Transverse colon (tissue), 4 donors: ENCODE measurements around the gene C9orf40. TPM values are rescaled to one million over a fixed set of nuclear protein-coding genes. Genes with fewer than 3 reads are reported as not detected.

Experiments
- DNase-seq: peaks from one replicate; pipeline ENCODE4 v3.0.0-alpha.2; 2019
- H3K27ac ChIP-seq, 4 donors: fragments of 200-600 bp; sonication (generic); 2 replicates each; pipeline ENCODE4 v1.5.1; 2016 to 2018; ENCODE audit warnings: inconsistent platforms in 4 of 4
- H3K27me3 ChIP-seq: fragments of 200-600 bp; sonication (generic); 2 replicates; pipeline ENCODE4 v1.5.1; 2017; ENCODE audit warnings: inconsistent platforms
- H3K36me3 ChIP-seq, 4 donors: fragments of 200-600 bp; sonication (generic); 2 replicates each; pipeline ENCODE4 v1.5.1; 2017 to 2019; ENCODE audit warnings: inconsistent platforms in 4 of 4
- H3K4me1 ChIP-seq, 4 donors: fragments of 200-600 bp; sonication (generic); 2 replicates each; pipeline ENCODE4 v1.5.1; 2017 to 2020; ENCODE audit warnings: inconsistent platforms in 4 of 4
- H3K4me3 ChIP-seq, 4 donors: fragments of 200-600 bp; sonication (generic); 1 replicate in 1 of 4; 2 replicates in 3 of 4; pipeline versions ENCODE4 v1.5.1 to v1.6.1; 2017 to 2019; ENCODE audit warnings: inconsistent platforms in 4 of 4
- H3K9me3 ChIP-seq, 2 donors: fragments of 200-600 bp; sonication (generic); 2 replicates each; pipeline ENCODE4 v1.5.1; 2017 to 2019; ENCODE audit warnings: inconsistent platforms in 2 of 2
- EP300 ChIP-seq: sonication (generic); formaldehyde crosslinking; IDR thresholded peaks from one replicate; pipeline ENCODE4 v1.6.1; 2017; ENCODE audit warnings: antibody characterized with exemption, low read depth
- POLR2A ChIP-seq: fragments of 450-650 bp; IDR thresholded peaks from one replicate; pipeline ENCODE4 v1.6.1; 2016; ENCODE audit warnings: antibody characterized with exemption, mild to moderate bottlenecking, moderate library complexity
- POLR2AphosphoS5 ChIP-seq, 3 donors: sonication (generic); formaldehyde crosslinking; IDR thresholded peaks; one replicate each; pipeline ENCODE4 v1.6.1; 2016; ENCODE audit warnings: antibody characterized with exemption in 3 of 3
- WGBS, 2 donors: methylation state at CpG; one replicate each; pipeline ENCODE4 v1.1.5; 2018; ENCODE audit warnings: low coverage in 1 of 2; 5-methylcytosine and 5-hydroxymethylcytosine counted together
- in situ Hi-C, 4 donors: fragments of 200-750 bp; cut with MboI; loops; one replicate each; pipeline versions ENCODE4 v1.15.0 to v1.15.1; 2017; ENCODE audit warnings: low sequenced_read_pairs in 3 of 4, low pct_ligation_motif_present in 1 of 4, low pct_unique_long_range_greater_than_20kb in 1 of 4
- intact Hi-C: fragments of 100-400 bp; cut with DNase I; formaldehyde crosslinking; loops from one replicate; pipeline ENCODE4 v1.15.1; 2023; ENCODE audit warnings: low total_unique reads
- total RNA-seq, 4 donors: library from RNA; depleted of rRNA; stranded (reverse); fragments of >200 nt; gene quantifications; one replicate each; pipeline ENCODE4 v1.1.0, GENCODE V29; 2016
- TF ChIP-seq, protein P1 (sequence below), 5 experiments: fragments of 200-600 bp in 3 of 5; fragments of 450-650 bp in 2 of 5; sonication (generic) in 3 of 5; IDR thresholded peaks; 1 replicate in 2 of 5; 2 replicates in 3 of 5; pipeline ENCODE4 v1.5.1; 2016 to 2017; ENCODE audit warnings: antibody characterized with exemption in 5 of 5, inconsistent platforms in 3 of 5, mild to moderate bottlenecking in 2 of 5, moderate library complexity in 1 of 5

C9orf40 gene
- total RNA-seq, 4 donors from 2014 or later: 4.2 to 12.3 (median 10.6) TPM; not detected in 1

DNA sequence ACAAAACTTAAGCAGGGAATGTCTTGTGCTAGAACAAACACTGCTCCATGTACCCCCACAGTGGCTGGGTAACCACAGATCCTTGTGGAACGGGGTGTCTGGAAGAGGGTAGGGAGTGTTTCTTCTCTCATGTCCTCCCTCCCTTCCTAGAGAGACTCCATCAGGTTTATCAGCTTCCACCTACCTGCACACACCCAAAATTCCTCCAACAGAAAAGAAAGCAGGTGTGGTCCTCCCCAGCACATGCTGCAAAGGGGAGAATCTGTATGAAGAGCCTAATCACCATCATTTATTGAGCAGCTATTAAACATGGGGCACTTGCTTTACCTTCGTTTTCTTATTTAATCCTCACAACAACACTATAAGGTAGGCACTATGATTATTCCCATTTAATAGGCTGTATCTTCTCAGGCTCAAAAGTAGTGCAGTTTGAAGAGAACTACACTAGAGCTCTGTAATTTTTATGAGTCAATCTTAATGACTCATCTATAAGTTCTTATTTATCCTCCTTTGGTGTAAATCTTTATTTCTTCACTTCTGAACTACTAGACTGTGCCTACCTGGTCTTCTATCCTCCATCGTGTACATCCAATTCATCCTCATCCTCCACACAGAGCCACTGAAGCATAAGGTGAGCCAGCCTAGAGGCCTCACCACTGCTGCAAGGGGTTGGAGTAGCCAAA, 31.6 kb downstream of the C9orf40 start:
- Histone ChIP-seq H3K9me3 (no peaks in the 10 kb centered on the region), H3K36me3 (no peaks in the 10 kb centered on the region), H3K27me3 (no peaks in the 10 kb centered on the region), H3K4me3 (no peak overlapping the region), H3K4me1 (peaks cover 0 to 10% (median 0%) of the 10 kb centered on the region in 4 donors), H3K27ac (peak overlapping the region in 1 of 4 donors; percentile 38)
- in situ Hi-C loops (no loop called here), intact Hi-C loops (no loop called here)
- TF ChIP-seq POLR2A (no peak), POLR2AphosphoS5 (IDR thresholded peaks at IDR 0.05) (no peak), EP300 (no peak)
- TF ChIP-seq, protein P1, sequence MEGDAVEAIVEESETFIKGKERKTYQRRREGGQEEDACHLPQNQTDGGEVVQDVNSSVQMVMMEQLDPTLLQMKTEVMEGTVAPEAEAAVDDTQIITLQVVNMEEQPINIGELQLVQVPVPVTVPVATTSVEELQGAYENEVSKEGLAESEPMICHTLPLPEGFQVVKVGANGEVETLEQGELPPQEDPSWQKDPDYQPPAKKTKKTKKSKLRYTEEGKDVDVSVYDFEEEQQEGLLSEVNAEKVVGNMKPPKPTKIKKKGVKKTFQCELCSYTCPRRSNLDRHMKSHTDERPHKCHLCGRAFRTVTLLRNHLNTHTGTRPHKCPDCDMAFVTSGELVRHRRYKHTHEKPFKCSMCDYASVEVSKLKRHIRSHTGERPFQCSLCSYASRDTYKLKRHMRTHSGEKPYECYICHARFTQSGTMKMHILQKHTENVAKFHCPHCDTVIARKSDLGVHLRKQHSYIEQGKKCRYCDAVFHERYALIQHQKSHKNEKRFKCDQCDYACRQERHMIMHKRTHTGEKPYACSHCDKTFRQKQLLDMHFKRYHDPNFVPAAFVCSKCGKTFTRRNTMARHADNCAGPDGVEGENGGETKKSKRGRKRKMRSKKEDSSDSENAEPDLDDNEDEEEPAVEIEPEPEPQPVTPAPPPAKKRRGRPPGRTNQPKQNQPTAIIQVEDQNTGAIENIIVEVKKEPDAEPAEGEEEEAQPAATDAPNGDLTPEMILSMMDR (IDR thresholded peaks at IDR 0.05): no peak
- WGBS, 2 donors: 77 to 80% methylated on average over 2 to 3 of the region's 3 CpGs
- no peak for DNase-seq

DNA sequence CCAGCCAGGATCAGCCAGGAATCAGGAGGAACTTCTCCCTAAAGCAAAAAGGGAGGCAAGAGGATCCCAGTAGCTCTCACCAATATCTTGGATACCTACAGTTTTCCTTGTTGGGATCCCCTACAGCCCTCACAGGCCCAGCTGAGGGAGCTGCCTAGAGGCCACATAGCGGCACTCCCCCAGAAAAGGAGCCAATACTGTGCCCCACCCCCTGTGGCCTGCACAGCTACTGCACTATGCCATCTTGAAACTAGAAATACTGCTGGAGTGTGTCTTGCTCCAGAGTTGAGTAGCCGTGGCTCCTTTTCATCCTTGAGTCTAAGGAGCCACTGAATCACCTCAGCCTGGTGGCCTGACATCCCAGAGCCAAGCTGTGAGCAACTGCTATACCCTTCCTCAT, 42.7 kb downstream of the C9orf40 start:
- DNase-seq: no peak
- TF ChIP-seq POLR2AphosphoS5 (IDR thresholded peaks at IDR 0.05) (no peak), POLR2A (no peak), EP300 (no peak)
- TF ChIP-seq, protein P1 (IDR thresholded peaks at IDR 0.05): no peak
- H3K27me3 ChIP-seq: no peaks in the 10 kb centered on the region
- H3K4me3 ChIP-seq: no peak overlapping the region
- no peak overlapping the region for H3K27ac ChIP-seq
- WGBS, 2 donors: 83 to 84% methylated on average over 1 to 2 of the region's 2 CpGs
- intact Hi-C loops (no loop called here), in situ Hi-C loops (no loop called here)
- H3K9me3 ChIP-seq: peaks cover 0 to 6% of the 10 kb centered on the region in 2 donors
- no peaks in the 10 kb centered on the region for H3K36me3 ChIP-seq
- no peaks in the 10 kb centered on the region for H3K4me1 ChIP-seq

- Histone ChIP-seq H3K4me3 (no peak overlapping the region), H3K27me3 (no peaks in the 10 kb centered on the region), H3K36me3 (no peaks in the 10 kb centered on the region), H3K4me1 (no peaks in the 10 kb centered on the region), H3K9me3 (peaks cover 0 to 6% of the 10 kb centered on the region in 2 donors), H3K27ac (no peak overlapping the region)
- intact Hi-C loops (no loop called here), in situ Hi-C loops (no loop called here)
- WGBS, 2 donors: 54 to 76% methylated on average over 3 to 4 of the region's 4 CpGs
- peak; percentile 44 for DNase-seq
- no peak for TF ChIP-seq POLR2AphosphoS5 (IDR thresholded peaks at IDR 0.05)
- TF ChIP-seq EP300: no peak
- TF ChIP-seq, protein P1 (IDR thresholded peaks at IDR 0.05): no peak
- TF ChIP-seq POLR2A: no peak
Observed at GRCh38 chr9:74908665-74909064, 44.0 kb downstream of the C9orf40 start.

DNA sequence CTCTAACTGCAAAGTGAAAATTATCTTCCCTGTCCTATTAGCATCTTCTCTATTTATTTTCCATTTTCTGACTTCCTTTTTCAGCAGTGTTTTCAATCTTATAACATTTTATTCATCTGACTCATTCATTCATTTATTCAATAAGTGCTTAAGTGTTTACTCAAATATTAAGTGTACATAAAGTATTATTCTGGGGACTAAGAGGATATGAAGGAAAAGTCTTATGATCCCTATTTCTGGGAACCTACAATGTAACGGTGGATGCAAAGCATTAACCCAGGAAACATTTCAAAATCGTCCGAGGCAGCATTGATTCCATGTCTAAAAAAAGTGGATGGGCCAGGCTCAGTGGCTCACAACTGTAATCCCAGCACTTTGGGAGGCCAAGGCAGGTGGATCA, 45.6 kb downstream of the C9orf40 start:
- in situ Hi-C loops: no loop called here
- 76 to 88% methylated on average over 3 of the region's 3 CpGs for WGBS, 2 donors
- no peak for DNase-seq
- H3K9me3 ChIP-seq: peaks cover 0 to 6% of the 10 kb centered on the region in 2 donors
- no peak overlapping the region for H3K4me3 ChIP-seq
- no peak overlapping the region for H3K27ac ChIP-seq
- no peaks in the 10 kb centered on the region for H3K4me1 ChIP-seq
- TF ChIP-seq, protein P1 (IDR thresholded peaks at IDR 0.05): no peak
- TF ChIP-seq POLR2AphosphoS5 (IDR thresholded peaks at IDR 0.05) (no peak), EP300 (no peak), POLR2A (no peak)
- no peaks in the 10 kb centered on the region for H3K36me3 ChIP-seq
- intact Hi-C loops: no loop called here
- H3K27me3 ChIP-seq: no peaks in the 10 kb centered on the region
